Mesendoderm (in vitro differentiated cells): Measurements from ENCODE around the gene HPS3.
"Not testable (repeated sequence)": the region's sequence is repeated elsewhere in the genome, so short reads cannot be mapped to it uniquely, and the experiment has no call there.

ENCODE experiments used
- DNase-seq: peaks from one replicate; pipeline ENCODE4 v3.0.0; 2013
- H2AK5ac ChIP-seq: 2 replicates; pipeline ENCODE4 v1.6.1; 2013; ENCODE audit warnings: low read length, inconsistent platforms
- H2BK120ac ChIP-seq: 2 replicates; pipeline ENCODE4 v1.6.1; 2013; ENCODE audit warnings: low read depth, mild to moderate bottlenecking, low read length, moderate library complexity, mixed read lengths
- H2BK15ac ChIP-seq: replicated peaks from 2 replicates; pipeline ENCODE4 v1.6.1; 2013; ENCODE audit warnings: low read depth, mild to moderate bottlenecking, moderate library complexity
- H2BK5ac ChIP-seq: 2 replicates; pipeline ENCODE4 v1.6.1; 2013; ENCODE audit warnings: low read length, inconsistent platforms
- H3K18ac ChIP-seq: 2 replicates; pipeline ENCODE4 v1.6.1; 2013; ENCODE audit warnings: mild to moderate bottlenecking, low read length, mixed read lengths
- H3K23ac ChIP-seq: one replicate; pipeline ENCODE4 v1.6.1; 2013; ENCODE audit warnings: low read length
- H3K27ac ChIP-seq: 2 replicates; pipeline ENCODE4 v1.5.1; 2013; ENCODE audit warnings: low read depth, mild to moderate bottlenecking, inconsistent platforms, low read length, moderate library complexity
- H3K27me3 ChIP-seq: 2 replicates; pipeline ENCODE4 v1.6.1; 2013; ENCODE audit warnings: low read length, control low read depth, mild to moderate bottlenecking, inconsistent platforms; ENCODE audit not compliant: insufficient read depth, poor library complexity
- H3K36me3 ChIP-seq: 2 replicates; pipeline ENCODE4 v1.6.1; 2013; ENCODE audit warnings: low read length, inconsistent platforms; ENCODE audit not compliant: control insufficient read depth, insufficient read depth
- H3K4ac ChIP-seq: one replicate; pipeline ENCODE4 v1.6.1; 2013; ENCODE audit warnings: low read depth, mild to moderate bottlenecking, low read length, moderate library complexity
- H3K4me1 ChIP-seq: 2 replicates; pipeline ENCODE4 v1.6.1; 2013; ENCODE audit warnings: low read depth, low read length, inconsistent platforms; ENCODE audit not compliant: control insufficient read depth
- H3K4me2 ChIP-seq: 2 replicates; pipeline ENCODE4 v1.6.1; 2013; ENCODE audit warnings: low read length
- H3K4me3 ChIP-seq: 2 replicates; pipeline ENCODE4 v1.5.1; 2013; ENCODE audit warnings: mild to moderate bottlenecking, low read length
- H3K56ac ChIP-seq: one replicate; pipeline ENCODE4 v1.6.1; 2013; ENCODE audit warnings: low read length
- H3K79me1 ChIP-seq: 2 replicates; pipeline ENCODE4 v1.6.1; 2013; ENCODE audit warnings: low read length, inconsistent platforms
- H3K79me2 ChIP-seq: 2 replicates; pipeline ENCODE4 v1.6.1; 2013; ENCODE audit warnings: mild to moderate bottlenecking, low read length; ENCODE audit not compliant: control insufficient read depth, insufficient read depth
- H3K9ac ChIP-seq: 2 replicates; pipeline ENCODE4 v1.6.1; 2013; ENCODE audit warnings: low read length, inconsistent platforms
- H4K5ac ChIP-seq: one replicate; pipeline ENCODE4 v1.6.1; 2013; ENCODE audit warnings: low read length
- H4K8ac ChIP-seq: one replicate; pipeline ENCODE4 v1.6.1; 2013; ENCODE audit warnings: low read depth, mild to moderate bottlenecking, control low read depth, low read length, moderate library complexity
- WGBS: extraction: QIAGEN DNeasy Blood & Tissue Kit; methylation state at CpG from one replicate; pipeline ENCODE4 v1.1.7; 2013; ENCODE audit warnings: low lambda C conversion rate, missing lambda C conversion rate; ENCODE audit not compliant: insufficient coverage; ENCODE audit errors: extremely low coverage; 5-methylcytosine and 5-hydroxymethylcytosine counted together

The HPS3 gene

DNA sequence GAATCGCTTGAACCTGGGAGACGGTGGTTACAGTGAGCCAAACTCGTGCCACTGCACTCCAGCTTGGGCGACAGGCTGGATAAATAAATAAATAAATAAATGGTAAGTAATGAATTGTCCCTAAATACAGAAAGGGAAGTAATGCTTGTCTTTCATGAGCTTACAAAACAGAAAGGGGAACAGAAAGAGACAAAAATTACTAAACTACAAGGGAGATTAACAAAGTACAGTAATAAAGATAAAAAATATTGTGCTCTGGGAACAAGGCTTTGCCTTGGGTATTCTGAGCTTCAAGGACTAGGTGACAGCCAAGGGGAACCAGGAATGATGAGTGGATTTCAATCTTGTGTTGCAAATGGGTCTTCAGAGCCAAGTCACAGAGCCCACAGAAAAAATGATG, 34.0 kb upstream of the HPS3 start:
- Histone ChIP-seq H4K8ac (no peak overlapping the region), H3K27me3 (no peaks in the 10 kb centered on the region)

DNA sequence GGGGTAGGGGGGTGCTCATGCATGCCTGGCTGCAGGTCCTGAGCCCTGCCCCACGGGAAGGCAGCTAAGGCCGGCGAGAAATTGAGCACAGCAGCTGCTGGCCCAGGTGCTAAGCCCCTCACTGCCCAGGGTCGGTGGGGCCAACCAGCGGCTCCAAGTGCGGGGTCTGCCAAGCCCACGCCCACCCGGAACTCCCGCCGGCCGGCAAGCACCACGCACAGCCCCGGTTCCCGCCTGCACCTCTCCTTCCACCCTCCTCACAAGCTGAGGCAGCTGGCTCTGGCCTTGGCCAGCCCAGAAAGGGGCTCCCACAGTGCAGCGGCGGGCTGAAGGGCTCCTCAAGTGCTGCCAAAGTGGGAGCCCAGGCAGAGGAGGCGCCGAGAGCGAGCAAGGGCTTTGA, 31.5 kb upstream of the HPS3 start:
- H3K4me3 ChIP-seq, H3K27me3 ChIP-seq, H3K56ac ChIP-seq, H2BK15ac ChIP-seq, H4K5ac ChIP-seq, H2BK5ac ChIP-seq, H3K36me3 ChIP-seq, H3K23ac ChIP-seq, H3K18ac ChIP-seq, H3K4ac ChIP-seq, H3K79me1 ChIP-seq, H3K4me1 ChIP-seq, H4K8ac ChIP-seq, H2BK120ac ChIP-seq, H2AK5ac ChIP-seq, H3K27ac ChIP-seq, DNase-seq, H3K9ac ChIP-seq, H3K79me2 ChIP-seq, H3K4me2 ChIP-seq: not testable (repeated sequence)
- no CpG with 5 or more reads among the region's 19 CpGs for WGBS

More for the DNA sequence above, 34.0 kb upstream of the HPS3 start:
- Histone ChIP-seq H3K4me1 (no peaks in the 10 kb centered on the region), H3K23ac (no peak overlapping the region), H3K18ac (no peak overlapping the region), H3K79me1 (no peaks in the 10 kb centered on the region), H3K36me3 (no peaks in the 10 kb centered on the region), H3K4me3 (no peak overlapping the region), H3K4me2 (no peak overlapping the region), H2AK5ac (no peak overlapping the region), H2BK120ac (no peak overlapping the region), H2BK5ac (no peak overlapping the region), H3K4ac (no peak overlapping the region), H3K79me2 (no peaks in the 10 kb centered on the region), H4K5ac (no peak overlapping the region), H3K9ac (no peak overlapping the region), H3K27ac (no peak overlapping the region), H3K56ac (no peak overlapping the region), H2BK15ac (no peak overlapping the region)
- WGBS, result no CpG with 5 or more reads among the region's 4 CpGs
- no peak for DNase-seq

DNA sequence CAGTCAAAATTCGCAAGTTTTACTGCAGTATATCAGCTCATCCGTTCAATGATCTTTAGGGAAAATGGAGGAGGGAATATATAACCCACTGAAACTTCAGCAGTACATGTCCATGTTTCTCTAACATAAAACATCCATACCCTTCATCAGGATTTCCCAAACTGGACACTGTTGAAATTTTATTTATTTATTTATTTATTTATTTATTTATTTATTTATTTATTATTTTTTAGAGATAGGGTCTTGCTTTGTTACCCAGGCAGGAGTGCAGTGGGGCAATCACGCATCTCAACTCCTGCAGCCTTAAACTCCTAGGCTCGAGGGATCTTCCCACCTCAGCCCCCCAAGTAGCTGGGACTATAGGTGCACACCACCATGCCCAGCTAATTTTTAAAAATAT, 28.3 kb upstream of the HPS3 start:
- Histone ChIP-seq H3K79me2 (no peaks in the 10 kb centered on the region), H3K4me1 (no peaks in the 10 kb centered on the region), H3K79me1 (no peaks in the 10 kb centered on the region), H3K9ac (no peak overlapping the region), H2BK5ac (no peak overlapping the region), H3K23ac (no peak overlapping the region), H4K5ac (no peak overlapping the region), H3K27me3 (no peaks in the 10 kb centered on the region), H3K56ac (no peak overlapping the region), H2BK120ac (no peak overlapping the region), H3K4me2 (no peak overlapping the region), H3K36me3 (no peaks in the 10 kb centered on the region), H3K4me3 (no peak overlapping the region), H3K4ac (no peak overlapping the region), H2AK5ac (no peak overlapping the region), H3K18ac (no peak overlapping the region), H3K27ac (no peak overlapping the region), H4K8ac (no peak overlapping the region), H2BK15ac (no peak overlapping the region)
- no peak for DNase-seq
- WGBS, result no CpG with 5 or more reads among the region's 4 CpGs

DNA sequence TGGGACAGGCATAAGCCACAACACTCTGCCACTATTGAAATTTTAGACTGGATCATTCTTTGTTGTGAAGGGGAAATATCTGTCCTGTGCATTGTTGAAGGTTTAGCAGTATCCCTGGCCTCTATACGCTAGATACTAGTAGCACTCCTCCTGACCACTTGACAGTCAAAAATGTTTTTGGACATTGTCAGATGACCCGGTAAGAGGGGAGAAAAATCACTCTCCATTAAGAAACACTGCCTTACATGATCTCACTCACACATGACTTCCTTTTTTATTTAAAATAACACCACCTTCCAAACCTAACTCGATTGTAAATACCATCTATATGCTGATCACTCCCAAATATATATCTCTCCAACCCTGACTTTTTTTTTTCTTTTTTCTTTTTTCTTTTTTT, 27.8 kb upstream of the HPS3 start:
- H3K4me1 ChIP-seq, result no peaks in the 10 kb centered on the region
- H3K36me3 ChIP-seq, result no peaks in the 10 kb centered on the region
- WGBS, result 100% methylated on average over 1 of the region's 3 CpGs
- H3K27me3 ChIP-seq, result no peaks in the 10 kb centered on the region
- no peak overlapping the region for H4K8ac ChIP-seq
- no peak overlapping the region for H3K18ac ChIP-seq
- H2BK120ac ChIP-seq, result no peak overlapping the region
- no peak for DNase-seq
- no peak overlapping the region for H3K4me3 ChIP-seq
- no peak overlapping the region for H3K56ac ChIP-seq
- no peak overlapping the region for H3K4me2 ChIP-seq
- H4K5ac ChIP-seq, result no peak overlapping the region
- H2BK15ac ChIP-seq, result no peak overlapping the region
- no peak overlapping the region for H2AK5ac ChIP-seq
- no peaks in the 10 kb centered on the region for H3K79me1 ChIP-seq
- H3K9ac ChIP-seq, result no peak overlapping the region
- no peak overlapping the region for H3K4ac ChIP-seq
- H3K79me2 ChIP-seq, result no peaks in the 10 kb centered on the region
- no peak overlapping the region for H2BK5ac ChIP-seq
- no peak overlapping the region for H3K27ac ChIP-seq
- H3K23ac ChIP-seq, result no peak overlapping the region

DNA sequence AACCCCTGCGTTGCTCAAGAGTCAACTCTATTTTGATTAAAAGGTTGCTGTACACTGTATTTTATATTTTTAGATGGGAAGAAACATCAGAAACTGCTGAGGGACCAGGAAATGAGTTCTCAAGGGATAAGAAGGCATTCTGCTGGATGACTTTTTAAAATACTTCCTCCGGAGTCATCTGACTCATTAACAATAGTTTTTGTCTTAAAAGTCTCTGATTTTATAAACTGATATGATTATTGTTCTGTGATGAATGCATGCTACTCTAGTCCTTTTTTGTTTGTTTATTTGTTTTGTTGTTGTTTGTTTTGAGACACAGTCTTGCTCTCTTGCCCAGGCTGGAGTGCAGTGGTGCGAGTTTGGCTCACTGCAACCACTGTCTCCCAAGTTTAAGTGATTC, 25.0 kb upstream of the HPS3 start:
- H3K4ac ChIP-seq, result no peak overlapping the region
- H3K4me1 ChIP-seq, result no peaks in the 10 kb centered on the region
- no peaks in the 10 kb centered on the region for H3K79me2 ChIP-seq
- no peak overlapping the region for H4K8ac ChIP-seq
- H3K79me1 ChIP-seq, result no peaks in the 10 kb centered on the region
- H2BK5ac ChIP-seq, result no peak overlapping the region
- WGBS, result no CpG with 5 or more reads among the region's 3 CpGs
- H3K4me3 ChIP-seq, result no peak overlapping the region
- H2BK15ac ChIP-seq, result no peak overlapping the region
- no peaks in the 10 kb centered on the region for H3K27me3 ChIP-seq
- no peak overlapping the region for H2BK120ac ChIP-seq
- DNase-seq, result no peak
- H3K4me2 ChIP-seq, result no peak overlapping the region
- no peak overlapping the region for H3K27ac ChIP-seq
- no peak overlapping the region for H3K56ac ChIP-seq
- no peak overlapping the region for H4K5ac ChIP-seq
- no peak overlapping the region for H3K18ac ChIP-seq
- no peak overlapping the region for H3K9ac ChIP-seq
- H3K23ac ChIP-seq, result no peak overlapping the region
- no peaks in the 10 kb centered on the region for H3K36me3 ChIP-seq
- no peak overlapping the region for H2AK5ac ChIP-seq

DNA sequence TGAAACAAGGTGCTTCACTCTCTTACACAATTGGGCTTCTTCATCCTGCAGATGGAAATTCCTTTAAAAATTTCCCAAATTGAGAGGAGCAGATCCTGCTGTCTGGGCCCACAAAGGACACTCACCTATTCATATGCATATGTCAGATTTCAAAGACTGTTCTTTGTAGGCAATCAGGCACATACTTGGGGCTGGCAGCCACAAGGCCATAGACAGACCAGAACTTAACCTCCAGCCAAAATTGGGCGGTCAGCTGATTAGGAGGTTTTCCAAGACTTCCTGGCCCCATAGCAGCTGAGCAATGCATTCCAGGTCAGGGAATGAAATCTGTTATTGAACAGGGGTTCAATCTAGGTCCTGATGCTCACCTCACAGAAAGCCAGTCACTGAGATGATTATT, 15.0 kb upstream of the HPS3 start:
- Histone ChIP-seq H2BK15ac (no peak overlapping the region), H3K4me2 (no peak overlapping the region), H3K79me1 (no peaks in the 10 kb centered on the region), H3K36me3 (no peaks in the 10 kb centered on the region), H3K4me3 (no peak overlapping the region), H3K4ac (no peak overlapping the region), H3K27me3 (no peaks in the 10 kb centered on the region), H2BK120ac (no peak overlapping the region), H3K56ac (no peak overlapping the region), H3K23ac (no peak overlapping the region), H3K18ac (no peak overlapping the region), H4K8ac (no peak overlapping the region), H3K79me2 (no peaks in the 10 kb centered on the region), H2BK5ac (no peak overlapping the region), H3K9ac (no peak overlapping the region), H3K27ac (no peak overlapping the region), H3K4me1 (no peaks in the 10 kb centered on the region), H2AK5ac (no peak overlapping the region), H4K5ac (no peak overlapping the region)
- no CpG with 5 or more reads among the region's 1 CpG for WGBS
- DNase-seq, result no peak
